Colonic mucosa (tissue), 4 donors: Measurements from ENCODE around the gene CTCFL. TPM values are rescaled to one million over a fixed set of nuclear protein-coding genes. Genes with fewer than 3 reads are reported as not detected.
A peak's percentile ranks its signal among the peaks of the same experiment; 100 is the strongest.

Experiments
- DNase-seq: peaks from one replicate; pipeline ENCODE4 v3.0.0-alpha.2; 2020
- H3K27ac ChIP-seq: fragments of 200-600 bp; one replicate; pipeline ENCODE4 v1.8.0; 2021
- H3K27me3 ChIP-seq: fragments of 200-600 bp; one replicate; pipeline ENCODE4 v1.8.0; 2021
- H3K36me3 ChIP-seq: fragments of 200-600 bp; one replicate; pipeline ENCODE4 v1.8.0; 2021
- H3K4me1 ChIP-seq: fragments of 200-600 bp; one replicate; pipeline ENCODE4 v1.8.0; 2021; ENCODE audit warnings: mild to moderate bottlenecking
- H3K4me3 ChIP-seq: fragments of 200-600 bp; one replicate; pipeline ENCODE4 v1.8.0; 2021
- H3K9ac ChIP-seq, 2 donors: one replicate each; pipeline ENCODE4 v1.7.0; 2013; ENCODE audit warnings: control low read depth in 2 of 2, low read depth in 2 of 2, low read length in 2 of 2
- H3K9me3 ChIP-seq: fragments of 200-600 bp; one replicate; pipeline ENCODE4 v1.8.0; 2021
- CTCF ChIP-seq: fragments of 200-600 bp; IDR thresholded peaks from one replicate; pipeline ENCODE4 v1.8.0; 2022; ENCODE audit warnings: antibody characterized with exemption, mild to moderate bottlenecking
- intact Hi-C: fragments of 100-400 bp; cut with DNase I; formaldehyde crosslinking; loops from one replicate; pipeline ENCODE4 v1.14.1; 2022
- total RNA-seq, 2 donors: library from RNA; stranded (reverse); fragmentation: NEBNext Ultra II Directional in 1 of 2; extraction: Animal tissue kit (Norgen Biotek cat#: 25700) in 1 of 2; gene quantifications; one replicate each; pipeline ENCODE4 v1.2.1, GENCODE V29; 2021
- donor health status: healthy.
- donor health status: DM: no; HTN: no; CAD: no.
- donor health status: DM: no; HTN: no; CAD: no.

The CTCFL gene
- total RNA-seq, 2 donors from 2014 or later = 0.47 TPM; not detected in 1

- Histone ChIP-seq H3K9me3 (no peaks in the 10 kb centered on the region), H3K36me3 (no peaks in the 10 kb centered on the region), H3K27me3 (no peaks in the 10 kb centered on the region), H3K27ac (no peak overlapping the region), H3K4me1 (no peaks in the 10 kb centered on the region), H3K9ac (no peak overlapping the region), H3K4me3 (no peak overlapping the region)
- TF ChIP-seq CTCF = no peak
- intact Hi-C loops = no loop called here
- DNase-seq = no peak
Measured at GRCh38 chr20:57451431-57451794, 73.5 kb downstream of the CTCFL start.

- no peak overlapping the region for H3K4me3 ChIP-seq
- intact Hi-C loops = no loop called here
- H3K4me1 ChIP-seq = no peaks in the 10 kb centered on the region
- H3K36me3 ChIP-seq = no peaks in the 10 kb centered on the region
- no peak for TF ChIP-seq CTCF
- no peak for DNase-seq
- H3K27ac ChIP-seq = no peak overlapping the region
- H3K9me3 ChIP-seq = no peaks in the 10 kb centered on the region
- no peaks in the 10 kb centered on the region for H3K27me3 ChIP-seq
- no peak overlapping the region for H3K9ac ChIP-seq
Measured at GRCh38 chr20:57450931-57451330, 74.0 kb downstream of the CTCFL start.

- Histone ChIP-seq H3K36me3 (no peaks in the 10 kb centered on the region), H3K4me3 (no peak overlapping the region), H3K4me1 (no peaks in the 10 kb centered on the region), H3K27ac (no peak overlapping the region), H3K27me3 (no peaks in the 10 kb centered on the region), H3K9ac (no peak overlapping the region), H3K9me3 (no peaks in the 10 kb centered on the region)
- DNase-seq = peak; percentile 44
- intact Hi-C loops = no loop called here
- TF ChIP-seq CTCF = no peak
Measured at GRCh38 chr20:57450419-57450818, 74.5 kb downstream of the CTCFL start.

- Histone ChIP-seq H3K27ac (no peak overlapping the region), H3K36me3 (no peaks in the 10 kb centered on the region), H3K9ac (peak overlapping the region in 1 of 2 donors; percentile 14), H3K4me1 (no peaks in the 10 kb centered on the region), H3K9me3 (no peaks in the 10 kb centered on the region), H3K4me3 (no peak overlapping the region), H3K27me3 (no peaks in the 10 kb centered on the region)
- no peak for DNase-seq
- intact Hi-C loops = no loop called here
- no peak for TF ChIP-seq CTCF
Measured at GRCh38 chr20:57449398-57450354, 75.3 kb downstream of the CTCFL start.

- no peak overlapping the region for H3K9ac ChIP-seq
- no peaks in the 10 kb centered on the region for H3K36me3 ChIP-seq
- H3K4me3 ChIP-seq = no peak overlapping the region
- no peaks in the 10 kb centered on the region for H3K9me3 ChIP-seq
- no peaks in the 10 kb centered on the region for H3K27me3 ChIP-seq
- TF ChIP-seq CTCF = no peak
- no peak overlapping the region for H3K27ac ChIP-seq
- no peak for DNase-seq
- intact Hi-C loops = no loop called here
- H3K4me1 ChIP-seq = no peaks in the 10 kb centered on the region
Measured at GRCh38 chr20:57448764-57449354, 76.1 kb downstream of the CTCFL start.

Other genes with a start within 250 kb of the CTCFL start
- gene SPO11, start 195.3 kb downstream of the CTCFL start, total RNA-seq = not detected
- 10 to 100 TPM; 20.3 to 29.3 TPM for gene RAE1, start 173.9 kb downstream of the CTCFL start, total RNA-seq
- gene RBM38, start 133.7 kb downstream of the CTCFL start, total RNA-seq = 10 to 100 TPM; 41.3 to 43.1 TPM
- 100 to 1,000 TPM; 272 TPM for gene PCK1, start 36.0 kb upstream of the CTCFL start, total RNA-seq
- 1 to 10 TPM; 2.7 to 3.4 TPM for gene ZBP1, start 95.3 kb upstream of the CTCFL start, total RNA-seq
- gene PMEPA1, start 184.9 kb upstream of the CTCFL start, total RNA-seq = 10 to 100 TPM; 13.0 to 26.1 TPM